RPMI8226 (cell line): ENCODE measurements around the gene PRH2.

Source experiments
- DNase-seq: peaks from one replicate; pipeline ENCODE4 v3.0.0-alpha.2; 2015

PRH2 gene

DNA sequence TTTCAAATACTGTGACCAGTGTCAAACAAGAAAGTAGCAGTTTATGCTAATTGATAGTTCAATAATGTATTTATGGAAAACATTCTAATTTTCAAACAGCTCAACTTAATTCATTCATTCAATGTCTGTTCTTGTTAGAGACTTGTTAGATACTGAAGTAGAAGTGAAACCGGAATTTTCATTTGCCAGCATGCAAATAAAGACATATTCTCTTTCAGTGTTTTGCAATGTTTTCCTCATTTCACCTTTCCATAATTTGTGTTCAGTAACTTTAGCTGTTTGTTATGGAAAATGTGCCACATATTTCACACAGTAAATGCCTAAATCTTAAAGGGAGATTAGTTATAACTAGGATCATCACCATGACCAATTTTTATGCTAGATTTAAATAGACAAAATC lies 36.4 kb downstream of the PRH2 start:
- no peak for DNase-seq

DNA sequence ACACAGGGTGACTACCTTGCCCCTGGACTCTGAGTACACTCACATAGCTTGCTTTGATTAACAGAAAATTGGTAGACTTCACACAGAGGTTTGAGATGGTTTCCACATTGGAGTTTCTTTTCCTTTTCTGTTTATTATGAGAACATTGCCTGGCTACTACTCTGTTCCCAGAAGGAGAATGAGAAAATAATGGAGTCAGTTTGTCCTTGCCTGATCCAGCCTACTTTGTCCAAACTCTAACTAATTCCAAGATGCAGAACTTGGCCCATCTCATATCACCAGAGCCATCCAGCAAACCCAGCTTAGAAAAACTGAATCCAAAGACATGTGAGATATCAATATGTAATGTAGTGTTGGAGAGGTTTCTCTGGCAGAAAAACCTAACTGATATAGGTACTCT lies 37.3 kb downstream of the PRH2 start:
- no peak for DNase-seq

DNA sequence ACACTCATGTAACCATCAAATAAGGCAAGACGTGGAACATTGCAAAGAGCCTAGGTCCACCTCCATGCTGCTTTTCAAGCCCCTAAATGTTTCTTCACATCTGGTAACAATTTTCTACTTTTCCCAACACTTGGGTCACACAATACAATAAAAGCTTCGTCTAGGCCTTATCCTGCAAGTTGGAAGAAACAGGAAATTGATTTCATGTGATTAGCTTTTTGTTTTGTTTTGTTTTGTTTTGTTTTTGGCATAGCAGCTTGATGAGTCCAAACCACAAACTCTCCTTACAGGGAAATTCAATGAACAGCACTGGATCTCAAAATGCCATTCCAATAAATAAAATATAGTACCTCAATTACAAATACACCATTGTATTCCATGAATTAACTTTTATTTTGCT lies 38.4 kb downstream of the PRH2 start:
- DNase-seq = no peak

GRCh38 chr12:10968765-10969456 lies 39.9 kb downstream of the PRH2 start:
- no peak for DNase-seq

DNA sequence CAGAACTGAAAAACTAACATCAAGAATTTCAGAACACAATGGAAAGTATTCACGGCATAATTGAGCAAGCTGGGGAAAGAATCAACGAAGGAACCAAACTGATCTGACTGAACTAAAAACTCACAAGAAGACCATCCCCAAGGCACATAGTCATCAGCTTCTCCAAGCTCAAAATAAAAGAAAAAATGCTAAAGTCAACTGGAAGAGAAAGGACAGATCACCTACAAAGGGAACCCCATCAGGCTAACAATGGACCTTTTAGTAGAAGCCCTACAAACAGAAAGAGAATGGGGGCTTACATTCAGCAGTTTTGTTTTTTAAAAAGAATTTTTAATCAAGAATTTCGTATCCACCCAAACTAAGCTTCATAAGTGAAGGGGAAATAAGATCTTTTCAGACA lies 45.9 kb downstream of the PRH2 start:
- DNase-seq = no peak

GRCh38 chr12:10982244-10982643 lies 53.2 kb downstream of the PRH2 start:
- no peak for DNase-seq
